HG03354 (cell line): ENCODE data around the gene CROCC.
"Not testable (repeated sequence)": the region's sequence is repeated elsewhere in the genome, so short reads cannot be mapped to it uniquely, and the experiment has no call there.

ENCODE experiments used
- ATAC-seq: cut with Tn5 transposase; IDR thresholded peaks from one replicate; pipeline ENCODE4 v1.9.1; 2021; ENCODE audit warnings: mild to moderate bottlenecking; ENCODE audit not compliant: unreplicated experiment, poor library complexity, severe bottlenecking

The CROCC gene, protein sequence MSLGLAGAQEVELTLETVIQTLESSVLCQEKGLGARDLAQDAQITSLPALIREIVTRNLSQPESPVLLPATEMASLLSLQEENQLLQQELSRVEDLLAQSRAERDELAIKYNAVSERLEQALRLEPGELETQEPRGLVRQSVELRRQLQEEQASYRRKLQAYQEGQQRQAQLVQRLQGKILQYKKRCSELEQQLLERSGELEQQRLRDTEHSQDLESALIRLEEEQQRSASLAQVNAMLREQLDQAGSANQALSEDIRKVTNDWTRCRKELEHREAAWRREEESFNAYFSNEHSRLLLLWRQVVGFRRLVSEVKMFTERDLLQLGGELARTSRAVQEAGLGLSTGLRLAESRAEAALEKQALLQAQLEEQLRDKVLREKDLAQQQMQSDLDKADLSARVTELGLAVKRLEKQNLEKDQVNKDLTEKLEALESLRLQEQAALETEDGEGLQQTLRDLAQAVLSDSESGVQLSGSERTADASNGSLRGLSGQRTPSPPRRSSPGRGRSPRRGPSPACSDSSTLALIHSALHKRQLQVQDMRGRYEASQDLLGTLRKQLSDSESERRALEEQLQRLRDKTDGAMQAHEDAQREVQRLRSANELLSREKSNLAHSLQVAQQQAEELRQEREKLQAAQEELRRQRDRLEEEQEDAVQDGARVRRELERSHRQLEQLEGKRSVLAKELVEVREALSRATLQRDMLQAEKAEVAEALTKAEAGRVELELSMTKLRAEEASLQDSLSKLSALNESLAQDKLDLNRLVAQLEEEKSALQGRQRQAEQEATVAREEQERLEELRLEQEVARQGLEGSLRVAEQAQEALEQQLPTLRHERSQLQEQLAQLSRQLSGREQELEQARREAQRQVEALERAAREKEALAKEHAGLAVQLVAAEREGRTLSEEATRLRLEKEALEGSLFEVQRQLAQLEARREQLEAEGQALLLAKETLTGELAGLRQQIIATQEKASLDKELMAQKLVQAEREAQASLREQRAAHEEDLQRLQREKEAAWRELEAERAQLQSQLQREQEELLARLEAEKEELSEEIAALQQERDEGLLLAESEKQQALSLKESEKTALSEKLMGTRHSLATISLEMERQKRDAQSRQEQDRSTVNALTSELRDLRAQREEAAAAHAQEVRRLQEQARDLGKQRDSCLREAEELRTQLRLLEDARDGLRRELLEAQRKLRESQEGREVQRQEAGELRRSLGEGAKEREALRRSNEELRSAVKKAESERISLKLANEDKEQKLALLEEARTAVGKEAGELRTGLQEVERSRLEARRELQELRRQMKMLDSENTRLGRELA (N-terminal part only)

GRCh38 chr1:16921391-16922185, at the start of gene CROCC:
CROCC (plus strand) TSS chr1:16921931; CDS start chr1:16922019, 88 bp downstream.
- ATAC-seq, result no peak

GRCh38 chr1:16872152-16873075, 49.3 kb upstream of the CROCC start:
- ATAC-seq, result not testable (repeated sequence)

DNA sequence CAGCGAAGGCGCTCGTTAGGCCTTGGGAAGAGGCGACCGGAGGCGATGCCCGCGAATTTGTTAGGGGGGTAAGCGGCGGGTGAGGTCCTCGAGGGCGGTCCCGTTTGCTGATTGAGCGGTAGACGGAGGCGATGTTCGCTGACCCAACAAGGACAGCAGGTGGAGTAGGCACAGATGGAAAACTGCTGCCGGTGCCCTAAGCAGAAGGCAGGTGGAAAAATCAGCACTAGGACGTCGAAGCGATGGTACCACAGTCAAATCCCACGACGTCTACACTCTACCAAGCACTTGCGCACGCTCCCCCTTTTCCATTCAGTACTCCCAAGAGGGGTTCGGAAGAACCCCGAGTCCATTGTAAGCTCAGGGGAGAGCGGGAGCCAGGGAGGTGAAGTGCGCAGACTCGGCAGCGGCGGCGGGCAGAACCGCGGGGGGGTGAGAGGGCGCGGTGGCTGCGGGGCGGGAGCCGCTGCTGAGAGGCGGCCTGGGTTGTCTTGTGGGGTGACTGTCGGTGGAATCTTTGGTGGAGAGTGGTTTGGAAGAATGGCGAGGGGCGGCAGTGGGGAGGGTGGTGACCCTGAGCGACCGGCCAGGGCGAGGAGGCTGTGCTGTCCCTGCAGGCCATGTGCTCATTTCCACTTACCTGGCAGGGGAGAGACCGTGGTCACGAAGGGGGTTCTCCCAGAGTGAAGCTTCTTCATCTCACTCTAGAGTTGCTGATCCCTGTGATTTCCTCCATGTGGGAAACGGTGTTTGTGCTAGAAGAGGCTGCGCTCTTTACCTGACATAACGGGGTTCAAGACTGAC, 48.5 kb upstream of the CROCC start:
- ATAC-seq, result not testable (repeated sequence)

GRCh38 chr1:16874968-16875765, 46.6 kb upstream of the CROCC start:
- not testable (repeated sequence) for ATAC-seq

DNA sequence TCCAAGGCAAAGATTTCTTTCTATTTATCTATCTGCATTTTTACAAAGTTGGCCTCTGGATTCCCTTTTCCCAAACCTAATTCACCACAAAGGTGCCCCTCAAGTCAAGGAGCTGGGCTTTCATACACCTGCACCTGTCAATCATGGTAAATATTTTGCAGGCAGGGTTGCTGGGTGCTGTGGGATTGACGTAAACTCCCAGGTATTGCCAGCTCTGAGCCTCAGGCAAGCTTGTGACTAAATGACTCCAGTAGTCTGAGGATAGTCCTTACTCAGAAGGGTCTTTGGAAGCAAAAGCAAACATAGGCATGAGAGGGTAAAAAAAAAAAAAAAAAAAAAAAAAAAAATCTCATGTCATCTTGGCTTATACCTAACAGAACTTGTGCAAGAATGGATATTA, 40.0 kb upstream of the CROCC start:
- ATAC-seq, result not testable (repeated sequence)

GRCh38 chr1:16882986-16883385, 38.7 kb upstream of the CROCC start:
- ATAC-seq, result no peak

- ATAC-seq, result not testable (repeated sequence)
Observed at GRCh38 chr1:16884487-16884886, 37.2 kb upstream of the CROCC start.

DNA sequence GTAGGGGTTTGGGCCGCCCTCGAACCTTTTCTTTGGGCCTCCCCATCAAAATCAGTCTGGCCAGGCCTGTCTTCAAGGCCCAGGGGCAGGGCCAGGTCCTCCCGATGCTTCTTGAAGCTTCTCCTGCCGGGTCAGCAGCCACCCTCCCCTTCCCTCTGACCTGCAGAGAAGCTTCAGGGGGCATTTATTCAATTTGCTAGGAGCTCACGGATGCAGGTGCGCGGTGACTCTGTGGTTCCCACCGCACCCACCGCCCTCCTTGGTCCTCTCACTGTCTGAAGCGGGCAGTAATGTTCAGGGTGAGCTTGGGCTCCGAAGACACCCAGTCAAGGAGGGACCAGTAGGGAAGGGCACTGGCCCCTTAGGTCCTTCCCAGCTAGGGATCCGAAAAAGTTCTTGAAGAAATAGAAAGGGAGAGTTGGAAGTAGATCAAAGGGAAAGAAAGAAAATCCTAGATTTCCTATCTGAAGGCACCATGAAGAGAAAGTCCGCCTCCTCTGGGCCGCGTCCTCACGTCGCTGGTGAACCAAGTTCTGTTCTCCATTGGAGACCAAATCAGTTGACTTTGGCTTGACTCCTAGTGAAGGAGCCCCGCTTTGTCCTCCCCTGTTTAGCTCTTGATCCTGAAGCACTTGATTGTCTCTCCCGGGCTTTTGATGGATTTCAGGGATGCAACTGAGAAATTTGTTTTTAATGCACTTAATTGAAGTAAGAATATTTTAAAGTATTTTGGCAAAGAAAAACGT, 34.7 kb upstream of the CROCC start:
- no peak for ATAC-seq

GRCh38 chr1:16888860-16889816, 32.6 kb upstream of the CROCC start:
- ATAC-seq, result no peak

GRCh38 chr1:16890539-16891021, 31.2 kb upstream of the CROCC start:
- ATAC-seq, result not testable (repeated sequence)

GRCh38 chr1:16891057-16891456, 30.7 kb upstream of the CROCC start:
- ATAC-seq, result not testable (repeated sequence)

GRCh38 chr1:16892978-16893525, 28.7 kb upstream of the CROCC start:
- ATAC-seq, result not testable (repeated sequence)

GRCh38 chr1:16893796-16894195, 27.9 kb upstream of the CROCC start:
- not testable (repeated sequence) for ATAC-seq

GRCh38 chr1:16894338-16894737, 27.4 kb upstream of the CROCC start:
- not testable (repeated sequence) for ATAC-seq
